Coronary artery (tissue), 2 donors: ENCODE data around the gene SLC43A1.

Experiments
- DNase-seq: peaks from one replicate; pipeline ENCODE4 v3.0.0-alpha.2; 2017; ENCODE audit warnings: low spot score
- H3K27ac ChIP-seq, 2 donors: fragments of 200-600 bp; sonication (generic); one replicate each; pipeline ENCODE4 v1.5.1; 2016 to 2019
- H3K4me3 ChIP-seq: fragments of 200-600 bp; sonication (generic); 2 replicates; pipeline ENCODE4 v1.5.1; 2016; ENCODE audit warnings: mild to moderate bottlenecking, moderate library complexity
- TF ChIP-seq, protein P1 (sequence below): fragments of 200-600 bp; sonication (generic); IDR thresholded peaks from one replicate; pipeline ENCODE4 v1.5.1; 2019; ENCODE audit warnings: antibody characterized with exemption

The SLC43A1 gene

DNA sequence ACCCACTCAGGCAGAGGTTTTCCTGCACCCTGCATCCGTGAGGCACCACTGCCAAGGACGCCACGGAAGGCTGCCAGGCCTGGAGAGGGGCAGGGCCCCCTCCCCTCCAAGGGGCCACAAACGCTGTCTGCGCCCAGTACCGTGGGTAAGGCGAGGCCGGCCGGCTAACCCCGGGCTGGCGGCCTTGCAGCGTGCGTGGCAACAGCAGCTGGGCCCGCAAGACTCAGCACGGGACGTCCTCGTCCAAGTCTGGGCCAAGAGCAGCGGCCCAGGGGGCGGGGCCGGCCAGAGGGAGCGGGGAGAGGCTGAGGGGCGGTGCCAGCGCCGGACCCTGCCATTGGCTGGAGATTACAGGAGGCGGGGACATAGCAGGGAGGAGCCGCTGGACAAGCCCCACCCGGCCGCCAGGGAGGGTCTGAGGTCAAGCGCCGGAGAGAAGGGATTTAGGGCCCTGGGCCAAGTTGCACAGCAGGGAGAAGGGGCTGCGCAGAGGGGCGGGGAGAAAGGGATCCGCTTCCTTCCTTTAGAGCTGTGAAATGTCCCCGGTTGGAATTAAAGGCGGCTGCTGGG lies 16.0 kb downstream of the SLC43A1 start:
- DNase-seq, result peak; percentile 98
- TF ChIP-seq, protein P1, sequence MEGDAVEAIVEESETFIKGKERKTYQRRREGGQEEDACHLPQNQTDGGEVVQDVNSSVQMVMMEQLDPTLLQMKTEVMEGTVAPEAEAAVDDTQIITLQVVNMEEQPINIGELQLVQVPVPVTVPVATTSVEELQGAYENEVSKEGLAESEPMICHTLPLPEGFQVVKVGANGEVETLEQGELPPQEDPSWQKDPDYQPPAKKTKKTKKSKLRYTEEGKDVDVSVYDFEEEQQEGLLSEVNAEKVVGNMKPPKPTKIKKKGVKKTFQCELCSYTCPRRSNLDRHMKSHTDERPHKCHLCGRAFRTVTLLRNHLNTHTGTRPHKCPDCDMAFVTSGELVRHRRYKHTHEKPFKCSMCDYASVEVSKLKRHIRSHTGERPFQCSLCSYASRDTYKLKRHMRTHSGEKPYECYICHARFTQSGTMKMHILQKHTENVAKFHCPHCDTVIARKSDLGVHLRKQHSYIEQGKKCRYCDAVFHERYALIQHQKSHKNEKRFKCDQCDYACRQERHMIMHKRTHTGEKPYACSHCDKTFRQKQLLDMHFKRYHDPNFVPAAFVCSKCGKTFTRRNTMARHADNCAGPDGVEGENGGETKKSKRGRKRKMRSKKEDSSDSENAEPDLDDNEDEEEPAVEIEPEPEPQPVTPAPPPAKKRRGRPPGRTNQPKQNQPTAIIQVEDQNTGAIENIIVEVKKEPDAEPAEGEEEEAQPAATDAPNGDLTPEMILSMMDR, result no peak
- Histone ChIP-seq H3K27ac (peak overlapping the region; percentile 64 to 91), H3K4me3 (peak overlapping the region; percentile 62)

GRCh38 chr11:57498540-57498939 lies 17.0 kb downstream of the SLC43A1 start:
- Histone ChIP-seq H3K4me3 (no peak overlapping the region), H3K27ac (peak overlapping the region; percentile 64 to 91)
- DNase-seq, result no peak
- TF ChIP-seq, protein P1, result no peak

- no peak overlapping the region for H3K27ac ChIP-seq
- H3K4me3 ChIP-seq, result no peak overlapping the region
- TF ChIP-seq, protein P1, result no peak
- no peak for DNase-seq
Measured at GRCh38 chr11:57497303-57498247, 17.9 kb downstream of the SLC43A1 start.

- Histone ChIP-seq H3K27ac (no peak overlapping the region), H3K4me3 (no peak overlapping the region)
- DNase-seq, result no peak
- TF ChIP-seq, protein P1, result no peak
Measured at GRCh38 chr11:57496109-57496820, 19.2 kb downstream of the SLC43A1 start.

- no peak overlapping the region for H3K27ac ChIP-seq
- no peak for DNase-seq
- TF ChIP-seq, protein P1, result peak; percentile 72
- H3K4me3 ChIP-seq, result no peak overlapping the region
Measured at GRCh38 chr11:57493507-57494503, 21.7 kb downstream of the SLC43A1 start.

DNA sequence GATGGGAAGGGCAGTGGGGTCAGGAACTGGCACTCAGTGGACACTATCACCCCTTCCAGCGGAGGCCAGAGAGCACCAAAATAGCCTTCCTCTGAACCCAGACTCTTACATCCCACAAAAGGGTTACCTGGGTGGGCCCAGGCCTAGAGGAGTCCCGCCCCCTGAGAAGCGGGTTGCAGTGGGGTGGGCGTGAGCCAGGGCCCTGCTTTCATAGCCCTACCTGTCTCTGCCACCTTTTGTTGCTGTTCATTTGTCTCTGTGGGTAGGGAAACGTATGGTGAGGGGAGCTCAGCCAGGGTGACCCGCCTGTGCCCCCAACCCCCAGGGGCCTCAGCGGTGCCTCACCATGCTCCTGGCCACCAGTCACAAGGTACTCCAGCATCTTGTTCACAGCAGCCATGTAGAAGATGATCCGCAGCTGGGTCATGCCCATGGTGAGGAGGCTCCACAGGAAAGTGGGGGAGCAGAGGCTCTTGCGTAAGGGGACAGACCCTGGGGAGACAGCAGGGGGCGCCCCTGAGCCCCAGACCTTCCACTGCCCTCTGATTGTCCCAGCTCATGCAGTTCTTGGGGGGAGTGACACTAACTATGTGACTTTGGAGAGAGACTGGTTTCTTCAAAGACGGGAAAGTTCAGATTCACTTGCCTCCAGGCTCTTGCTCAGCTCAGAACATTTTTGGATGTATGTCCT lies 24.0 kb downstream of the SLC43A1 start:
- TF ChIP-seq, protein P1, result no peak
- DNase-seq, result no peak
- H3K27ac ChIP-seq, result no peak overlapping the region
- H3K4me3 ChIP-seq, result no peak overlapping the region
